Spleen (tissue), 11 donors: ENCODE measurements around the gene UPK1A. TPM values are rescaled to one million over a fixed set of nuclear protein-coding genes. Genes with fewer than 3 reads are reported as not detected.
A peak's percentile ranks its signal among the peaks of the same experiment; 100 is the strongest.

Experiments used
- DNase-seq: peaks from one replicate; pipeline ENCODE4 v3.0.0-alpha.2; 2020
- H3K27ac ChIP-seq, 8 donors: fragments of 200-600 bp; sonication (generic) in 7 of 8; 1 replicate in 4 of 8; 2 replicates in 4 of 8; pipeline versions ENCODE4 v1.5.0 to v1.8.0; 2016 to 2021; ENCODE audit warnings: inconsistent platforms in 4 of 8, mild to moderate bottlenecking in 4 of 8, moderate library complexity in 1 of 8
- H3K27me3 ChIP-seq, 7 donors: fragments of 200-600 bp; sonication (generic) in 6 of 7; replicated peaks in 1 of 7; 1 replicate in 4 of 7; 2 replicates in 3 of 7; pipeline versions ENCODE4 v1.5.0 to v1.8.0; 2016 to 2021; ENCODE audit warnings: inconsistent platforms in 3 of 7, mild to moderate bottlenecking in 1 of 7
- H3K36me3 ChIP-seq, 6 donors: fragments of 200-600 bp; sonication (generic) in 5 of 6; 1 replicate in 4 of 6; 2 replicates in 2 of 6; pipeline versions ENCODE4 v1.5.0 to v1.8.0; 2016 to 2021; ENCODE audit warnings: inconsistent platforms in 2 of 6
- H3K4me1 ChIP-seq, 6 donors: fragments of 200-600 bp; sonication (generic) in 5 of 6; 1 replicate in 3 of 6; 2 replicates in 3 of 6; pipeline versions ENCODE4 v1.5.0 to v1.8.0; 2016 to 2021; ENCODE audit warnings: inconsistent platforms in 3 of 6
- H3K4me3 ChIP-seq, 8 donors: fragments of 200-600 bp; sonication (generic) in 7 of 8; 1 replicate in 4 of 8; 2 replicates in 4 of 8; pipeline versions ENCODE4 v1.5.0 to v1.8.0; 2016 to 2021; ENCODE audit warnings: inconsistent platforms in 4 of 8, mild to moderate bottlenecking in 4 of 8, moderate library complexity in 2 of 8
- H3K9me3 ChIP-seq, 8 donors: fragments of 200-600 bp; sonication (generic) in 7 of 8; 1 replicate in 4 of 8; 2 replicates in 4 of 8; pipeline versions ENCODE4 v1.5.0 to v1.8.0; 2016 to 2021; ENCODE audit warnings: inconsistent platforms in 4 of 8
- CTCF ChIP-seq, 11 experiments: fragments of 200-600 bp in 7 of 11; fragments of 450-650 bp in 4 of 11; sonication (generic) in 4 of 11; IDR thresholded peaks in 8 of 11; conservative IDR thresholded peaks in 3 of 11; 1 replicate in 7 of 11; 2 replicates in 4 of 11; pipeline versions ENCODE4 v1.4.0 to v1.8.0; 2016 to 2021; ENCODE audit warnings: antibody characterized with exemption in 11 of 11, inconsistent platforms in 4 of 11, mild to moderate bottlenecking in 1 of 11
- POLR2A ChIP-seq, 3 donors: fragments of 450-650 bp; IDR thresholded peaks; one replicate each; pipeline ENCODE4 v1.5.1; 2017; ENCODE audit warnings: antibody characterized with exemption in 3 of 3, mild to moderate bottlenecking in 1 of 3
- POLR2AphosphoS5 ChIP-seq, 3 donors: sonication (generic); formaldehyde crosslinking; IDR thresholded peaks; one replicate each; pipeline ENCODE4 v1.5.1; 2017; ENCODE audit warnings: antibody characterized with exemption in 3 of 3
- WGBS, 5 donors: extraction: QIAGEN DNeasy Blood & Tissue Kit in 3 of 5; methylation state at CpG; one replicate each; pipeline versions ENCODE4 v1.1.5 to v1.1.7; 2013 to 2018; 5-methylcytosine and 5-hydroxymethylcytosine counted together
- intact Hi-C: fragments of 100-400 bp; cut with DNase I; formaldehyde crosslinking; loops from one replicate; pipeline ENCODE4 v1.15.0; 2023; ENCODE audit warnings: low total_unique reads
- polyA plus RNA-seq, 3 donors: library from polyadenylated mRNA; stranded (reverse); fragments of 200-250 nt; gene quantifications; one replicate each; pipeline ENCODE4 v1.2.1, GENCODE V29; 2013
- total RNA-seq, 7 donors: library from RNA; depleted of rRNA in 3 of 7; stranded (reverse); fragments of >200 nt in 3 of 7; fragmentation: NEBNext Ultra II Directional in 4 of 7; extraction: Animal tissue kit (Norgen Biotek cat#: 25700) in 4 of 7; gene quantifications; one replicate each; pipeline versions ENCODE4 v1.1.0 to v1.2.1, GENCODE V29; 2016 to 2021
- donor health status: healthy with polysubstance abuse.
- donor health status: DM: no; HTN: no; CAD: no; lungs with moderate emphysema.
- donor health status: DM: no; HTN: no; CAD: no.
- donor health status: Bipolar disorder and iron deficiency.
- donor health status: healthy.
- donor health status: DM: no; HTN: no; CAD: no.
- donor health status: DM: yes; HTN: yes; CAD: no.

UPK1A gene
- total and polyA plus RNA-seq, 10 donors = 0.11 TPM; not detected in 9

GRCh38 chr19:35716801-35717664, 50.7 kb downstream of the UPK1A start:
- Histone ChIP-seq H3K4me1 (peaks cover 32 to 89% (median 63%) of the 10 kb centered on the region in 6 donors), H3K36me3 (peaks cover 0 to 27% (median 20%) of the 10 kb centered on the region in 6 donors), H3K27ac (peak overlapping the region; percentile 88 to 98 (median 92)), H3K27me3 (no peaks in the 10 kb centered on the region), H3K9me3 (no peaks in the 10 kb centered on the region), H3K4me3 (peak overlapping the region; percentile 75 to 97 (median 88))
- 0 to 1% (median 0%) methylated on average over 29 to 77 of the region's 77 CpGs for WGBS, 5 donors
- peak; percentile 99 for DNase-seq
- intact Hi-C loops = loop anchor here (10.0 kb wide), 1 partner anchor 162 kb away; no protein-coding TSS in a partner anchor
- TF ChIP-seq POLR2A (IDR thresholded peaks at IDR 0.05) (no peak), CTCF (IDR thresholded peaks at IDR 0.05 in 8 of 11, conservative IDR thresholded peaks at IDR 0.05 in 3 of 11) (peak; percentile 83 to 97 (median 92)), POLR2AphosphoS5 (IDR thresholded peaks at IDR 0.05) (peak; percentile 72 to 84 (median 81))

- Histone ChIP-seq H3K36me3 (peaks cover 0 to 35% (median 28%) of the 10 kb centered on the region in 6 donors), H3K27ac (peak within 1 kb of the TSS; percentile 88 to 98 (median 92)), H3K4me3 (peak within 1 kb of the TSS; percentile 75 to 97 (median 88)), H3K4me1 (peaks cover 32 to 89% (median 56%) of the 10 kb centered on the region in 6 donors), H3K9me3 (no peaks in the 10 kb centered on the region), H3K27me3 (no peaks in the 10 kb centered on the region)
- intact Hi-C loops = loop anchor here (10.0 kb wide), 1 partner anchor 163 kb away; no protein-coding TSS in a partner anchor
- no peak for DNase-seq
- peak; percentile 29 to 51 (median 50) for TF ChIP-seq POLR2AphosphoS5 (IDR thresholded peaks at IDR 0.05)
- TF ChIP-seq POLR2A (IDR thresholded peaks at IDR 0.05) = no peak
- no peak for TF ChIP-seq CTCF (IDR thresholded peaks at IDR 0.05 in 8 of 11, conservative IDR thresholded peaks at IDR 0.05 in 3 of 11)
- 1% methylated on average over 23 to 108 of the region's 109 CpGs; no CpG with 5 or more reads in 1 of the 5 donors for WGBS, 5 donors
These were observed 51.5 kb downstream of the UPK1A start, which contains the start of gene KMT2B for GRCh38 chr19:35717665-35718344. Gene KMT2B, plus strand, starts transcription at chr19:35718003. Its CDS starts 16 bp downstream, at chr19:35718019.

- peak; percentile 93 for DNase-seq
- intact Hi-C loops = loop anchor here (10.0 kb wide), 1 partner anchor 164 kb away; no protein-coding TSS in a partner anchor
- 1 to 2% (median 1%) methylated on average over 9 to 42 of the region's 42 CpGs for WGBS, 5 donors
These were observed 52.2 kb downstream of the UPK1A start for GRCh38 chr19:35718345-35719041.

More at GRCh38 chr19:35718345-35719041, 52.2 kb downstream of the UPK1A start:
- H3K4me1 ChIP-seq = peaks cover 32 to 87% (median 50%) of the 10 kb centered on the region in 6 donors
- H3K4me3 ChIP-seq = peak overlapping the region; percentile 75 to 97 (median 88)
- no peaks in the 10 kb centered on the region for H3K9me3 ChIP-seq
- H3K36me3 ChIP-seq = peaks cover 0 to 42% (median 35%) of the 10 kb centered on the region in 6 donors
- peak overlapping the region; percentile 70 to 98 (median 92) for H3K27ac ChIP-seq
- no peaks in the 10 kb centered on the region for H3K27me3 ChIP-seq
- TF ChIP-seq CTCF (IDR thresholded peaks at IDR 0.05 in 8 of 11, conservative IDR thresholded peaks at IDR 0.05 in 3 of 11) (no peak), POLR2A (IDR thresholded peaks at IDR 0.05) (no peak), POLR2AphosphoS5 (IDR thresholded peaks at IDR 0.05) (peak in 2 of 3 donors; percentile 23 to 32)
